K562 (cell line): Measurements from ENCODE around the gene PTPN18. TPM values are rescaled to one million over a fixed set of nuclear protein-coding genes. Genes with fewer than 3 reads are reported as not detected.

Experiments used
- CC2D1A ChIP-seq: fragments of 450-650 bp; IDR thresholded peaks from 2 replicates; pipeline ENCODE4 v1.6.1; 2017; ENCODE audit warnings: mild to moderate bottlenecking
- CCAR2 ChIP-seq: fragments of 200-400 bp; formaldehyde crosslinking; IDR thresholded peaks from 2 replicates; pipeline ENCODE4 v1.6.1; 2017; ENCODE audit warnings: mild to moderate bottlenecking, low read depth, low read length
- ETV6 ChIP-seq, 3 experiments: fragments of 150-350 bp in 1 of 3; sonication (generic) in 1 of 3; formaldehyde crosslinking in 1 of 3; IDR thresholded peaks; 2 replicates each; pipeline versions ENCODE4 v1.6.1 to v1.8.0; 2014 to 2022; ENCODE audit warnings: borderline replicate concordance in 2 of 3, low read depth in 2 of 3, antibody characterized with exemption in 1 of 3, low read length in 1 of 3, mild to moderate bottlenecking in 1 of 3, missing genetic modification reagents in 1 of 3
- JUNB ChIP-seq: fragments of 450-650 bp; formaldehyde crosslinking; conservative IDR thresholded peaks from 2 replicates; pipeline ENCODE4 v1.4.0; 2020; ENCODE audit warnings: mild to moderate bottlenecking
- KAT7 ChIP-seq: sonication (generic); formaldehyde crosslinking; IDR thresholded peaks from 2 replicates; pipeline ENCODE4 v1.8.0; 2022; ENCODE audit warnings: missing genetic modification reagents, mild to moderate bottlenecking, borderline replicate concordance
- LARP7 ChIP-seq: fragments of 450-650 bp; IDR thresholded peaks from 2 replicates; pipeline ENCODE4 v1.6.1; 2016
- MED1 ChIP-seq: sonication (generic); formaldehyde crosslinking; IDR thresholded peaks from 2 replicates; pipeline ENCODE4 v1.8.1; 2023; ENCODE audit warnings: missing genetic modification reagents, borderline replicate concordance
- NCOA2 ChIP-seq, 2 experiments: fragments of 450-650 bp; IDR thresholded peaks; 2 replicates each; pipeline ENCODE4 v1.6.1; 2018; ENCODE audit warnings: mild to moderate bottlenecking in 2 of 2, moderate library complexity in 1 of 2; ENCODE audit not compliant: partially characterized antibody in 2 of 2
- RBBP5 ChIP-seq: fragments of 200-600 bp; sonication (generic); IDR thresholded peaks from 2 replicates; pipeline ENCODE4 v1.6.1; 2012; ENCODE audit warnings: borderline replicate concordance, mild to moderate bottlenecking, low read length, control low read depth, inconsistent platforms; ENCODE audit not compliant: insufficient read depth, poor library complexity, severe bottlenecking
- RCOR1 ChIP-seq, 2 experiments: IDR thresholded peaks; 2 replicates each; pipeline ENCODE4 v1.6.1; 2012; ENCODE audit warnings: low read depth in 2 of 2, low read length in 2 of 2, borderline replicate concordance in 1 of 2, improper control_type of control experiment in 1 of 2
- RNF2 ChIP-seq: sonication (generic); IDR thresholded peaks from 2 replicates; pipeline ENCODE4 v1.6.1; 2016
- SRSF1 ChIP-seq: fragments of 200-400 bp; formaldehyde crosslinking; IDR thresholded peaks from 2 replicates; pipeline ENCODE4 v1.6.1; 2017; ENCODE audit warnings: mild to moderate bottlenecking, low read depth, low read length, moderate library complexity
- STAT5A ChIP-seq: IDR thresholded peaks from 2 replicates; pipeline ENCODE4 v1.6.1; 2012; ENCODE audit warnings: low read length, inconsistent platforms, borderline replicate concordance
- TARDBP ChIP-seq: fragments of 450-650 bp; IDR thresholded peaks from 2 replicates; pipeline ENCODE4 v1.6.1; 2016
- TRIM24 ChIP-seq, 2 experiments: fragments of 450-650 bp; IDR thresholded peaks; 2 replicates each; pipeline ENCODE4 v1.6.1; 2016
- XRCC4 ChIP-seq: IDR thresholded peaks from one replicate; pipeline ENCODE4 v1.6.1; 2011; ENCODE audit not compliant: insufficient read depth, insufficient read length; ENCODE audit errors: extremely low read depth
- ZNF121 ChIP-seq: sonication (generic); formaldehyde crosslinking; conservative IDR thresholded peaks from 2 replicates; pipeline ENCODE4 v1.8.0; 2022; ENCODE audit warnings: missing genetic modification reagents
- ZNF217 ChIP-seq: sonication (generic); formaldehyde crosslinking; IDR thresholded peaks from 2 replicates; pipeline ENCODE4 v1.8.0; 2022; ENCODE audit warnings: mild to moderate bottlenecking, missing genetic modification reagents
- ZNF511 ChIP-seq: sonication (generic); formaldehyde crosslinking; IDR thresholded peaks from 2 replicates; pipeline ENCODE4 v1.8.0; 2022; ENCODE audit warnings: mild to moderate bottlenecking, missing genetic modification reagents
- polyA plus RNA-seq, 8 experiments: library from polyadenylated mRNA; depleted of rRNA in 4 of 8; stranded (reverse) in 5 of 8; unstranded in 3 of 8; fragments of >200 nt; fragmentation: Nextera tagmentation in 2 of 8; fragmentation: Illumina TruSeq in 1 of 8; extraction: Ambion mirVana in 2 of 8; extraction: Trizol in 1 of 8; gene quantifications; 2 replicates each; pipeline versions ENCODE4 v1.2.1 to v1.2.3, GENCODE V29; 2011 to 2014; ENCODE audit warnings: inconsistent platforms in 1 of 8, missing spikeins in 1 of 8
- total RNA-seq, 7 experiments: library from RNA; depleted of rRNA in 6 of 7; stranded (reverse); fragments of >200 nt in 6 of 7; fragmentation: Illumina TruSeq in 2 of 7; extraction: Trizol in 2 of 7; gene quantifications; 2 replicates each; pipeline versions ENCODE4 v1.2.1 to v1.2.3, GENCODE V29; 2011 to 2021; ENCODE audit warnings: low replicate concordance in 1 of 7
- TF ChIP-seq, protein P1 (sequence below): fragments of 250-450 bp; sonication (Bioruptor Pico); IDR thresholded peaks from 2 replicates; pipeline ENCODE4 v1.5.0; 2021
- TF ChIP-seq, protein P2 (sequence below): fragments of 450-650 bp; IDR thresholded peaks from 2 replicates; pipeline ENCODE4 v1.6.1; 2016; ENCODE audit warnings: antibody characterized with exemption
- TF ChIP-seq, protein P3 (sequence below): fragments of 250-450 bp; sonication (Bioruptor Pico); IDR thresholded peaks from 2 replicates; pipeline ENCODE4 v1.8.0; 2021; ENCODE audit warnings: moderate library complexity, mild to moderate bottlenecking, inconsistent platforms

Gene PTPN18
- total and polyA plus RNA-seq, 9 of the 15 experiments (the other 6 are each of a cell fraction or from before 2014, with no cell fraction given) = 11.6 to 90.7 (median 49.6) TPM

DNA sequence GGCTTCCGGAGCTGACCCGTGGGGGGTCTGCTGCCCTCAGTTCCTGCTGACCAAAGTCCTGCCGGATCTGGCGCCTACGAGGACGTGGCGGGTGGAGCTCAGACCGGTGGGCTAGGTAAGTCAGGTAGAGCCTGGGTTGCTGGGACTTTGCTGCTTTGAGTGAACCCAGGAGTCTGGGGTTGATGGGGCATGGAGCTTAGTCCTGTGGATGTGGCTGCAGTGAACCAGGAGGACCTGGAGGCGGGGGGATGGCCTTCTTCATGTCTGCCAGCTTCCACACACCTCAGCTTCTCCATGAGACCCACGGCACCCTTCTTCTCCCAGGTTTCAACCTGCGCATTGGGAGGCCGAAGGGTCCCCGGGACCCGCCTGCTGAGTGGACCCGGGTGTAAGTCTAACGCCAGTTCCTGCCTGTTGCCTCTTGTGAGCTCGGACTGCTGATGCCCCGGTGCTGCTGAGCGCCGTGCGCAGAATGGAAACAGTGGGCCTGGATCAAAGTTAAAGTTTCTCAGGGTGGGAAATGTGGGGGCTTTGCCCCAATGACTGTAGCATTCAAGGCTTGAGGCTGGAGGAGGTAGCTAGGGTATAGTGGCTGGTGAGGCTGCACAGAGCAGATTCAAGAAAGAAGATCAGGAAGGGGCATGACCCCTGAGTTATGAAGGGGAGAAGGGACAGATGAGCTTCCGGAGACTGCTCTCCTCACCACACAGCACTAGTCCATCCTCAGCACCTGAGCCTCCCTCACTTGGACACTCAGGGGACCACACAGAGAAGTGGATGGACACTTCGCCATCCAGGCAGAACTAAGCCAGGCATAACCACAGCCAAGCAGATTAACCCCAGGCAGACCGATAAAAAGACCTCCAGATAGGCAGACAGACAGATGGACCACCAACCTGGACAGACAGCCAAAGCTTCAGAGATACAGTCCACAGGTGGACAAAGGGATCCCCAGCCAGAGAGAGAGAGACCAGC is 17.3 kb downstream of the PTPN18 start (continued):
- TF ChIP-seq KAT7 (CRISPR knock-in tag) = 0 out of 2 replicates have a peak, but pooled peaks have one; percentile 3
- no peak for TF ChIP-seq RNF2
- 0 out of 2 replicates have a peak, but pooled peaks have one; percentile 2 for TF ChIP-seq TARDBP
- TF ChIP-seq, protein P1, sequence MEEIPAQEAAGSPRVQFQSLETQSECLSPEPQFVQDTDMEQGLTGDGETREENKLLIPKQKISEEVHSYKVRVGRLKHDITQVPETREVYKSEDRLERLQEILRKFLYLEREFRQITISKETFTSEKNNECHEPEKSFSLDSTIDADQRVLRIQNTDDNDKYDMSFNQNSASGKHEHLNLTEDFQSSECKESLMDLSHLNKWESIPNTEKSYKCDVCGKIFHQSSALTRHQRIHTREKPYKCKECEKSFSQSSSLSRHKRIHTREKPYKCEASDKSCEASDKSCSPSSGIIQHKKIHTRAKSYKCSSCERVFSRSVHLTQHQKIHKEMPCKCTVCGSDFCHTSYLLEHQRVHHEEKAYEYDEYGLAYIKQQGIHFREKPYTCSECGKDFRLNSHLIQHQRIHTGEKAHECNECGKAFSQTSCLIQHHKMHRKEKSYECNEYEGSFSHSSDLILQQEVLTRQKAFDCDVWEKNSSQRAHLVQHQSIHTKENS = no peak
- no peak for TF ChIP-seq TRIM24 (IDR thresholded peaks at IDR 0.05)
- TF ChIP-seq RBBP5 = peak; percentile 15
- TF ChIP-seq, protein P2, sequence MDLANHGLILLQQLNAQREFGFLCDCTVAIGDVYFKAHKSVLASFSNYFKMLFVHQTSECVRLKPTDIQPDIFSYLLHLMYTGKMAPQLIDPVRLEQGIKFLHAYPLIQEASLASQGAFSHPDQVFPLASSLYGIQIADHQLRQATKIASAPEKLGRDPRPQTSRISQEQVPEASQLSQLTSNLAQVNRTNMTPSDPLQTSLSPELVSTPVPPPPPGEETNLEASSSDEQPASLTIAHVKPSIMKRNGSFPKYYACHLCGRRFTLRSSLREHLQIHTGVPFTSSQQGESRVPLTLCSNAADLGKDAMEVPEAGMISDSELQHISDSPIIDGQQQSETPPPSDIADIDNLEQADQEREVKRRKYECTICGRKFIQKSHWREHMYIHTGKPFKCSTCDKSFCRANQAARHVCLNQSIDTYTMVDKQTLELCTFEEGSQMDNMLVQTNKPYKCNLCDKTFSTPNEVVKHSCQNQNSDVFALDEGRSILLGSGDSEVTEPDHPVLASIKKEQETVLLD = 0 out of 2 replicates have a peak, but pooled peaks have one; percentile 20
- TF ChIP-seq LARP7 = no peak
- TF ChIP-seq STAT5A = no peak
- TF ChIP-seq MED1 (CRISPR knock-in tag) = no peak
- TF ChIP-seq ZNF217 (CRISPR knock-in tag) = no peak
- no peak for TF ChIP-seq ZNF511 (CRISPR knock-in tag)
- TF ChIP-seq ZNF121 (CRISPR knock-in tag) = no peak
- TF ChIP-seq, protein P3, sequence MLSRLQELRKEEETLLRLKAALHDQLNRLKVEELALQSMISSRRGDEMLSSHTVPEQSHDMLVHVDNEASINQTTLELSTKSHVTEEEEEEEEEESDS = no peak
- no peak for TF ChIP-seq CCAR2
- TF ChIP-seq RCOR1 (IDR thresholded peaks at IDR 0.05; ENCODE audit: borderline replicate concordance in 1 of 2, low read depth in 2 of 2, low read length in 2 of 2) = no peak
- TF ChIP-seq XRCC4 = no peak
- TF ChIP-seq CC2D1A = no peak
- TF ChIP-seq ETV6 (IDR thresholded peaks at IDR 0.05; ENCODE audit: borderline replicate concordance in 1 of 2, low read depth in 2 of 2, low read length in 1 of 2) = no peak
- TF ChIP-seq ETV6 (CRISPR knock-in tag; IDR thresholded peaks at IDR 0.05; ENCODE audit: borderline replicate concordance) = no peak
- TF ChIP-seq JUNB = no peak
- TF ChIP-seq NCOA2 (IDR thresholded peaks at IDR 0.05; ENCODE audit: partially characterized antibody in 2 of 2) = no peak
- TF ChIP-seq SRSF1 = no peak
